GM19043 (cell line): ENCODE data around the gene LMF2.

ENCODE experiments used
- ATAC-seq: cut with Tn5 transposase; IDR thresholded peaks from one replicate; pipeline ENCODE4 v1.9.1; 2021; ENCODE audit warnings: low read depth; ENCODE audit not compliant: unreplicated experiment

LMF2 gene

DNA sequence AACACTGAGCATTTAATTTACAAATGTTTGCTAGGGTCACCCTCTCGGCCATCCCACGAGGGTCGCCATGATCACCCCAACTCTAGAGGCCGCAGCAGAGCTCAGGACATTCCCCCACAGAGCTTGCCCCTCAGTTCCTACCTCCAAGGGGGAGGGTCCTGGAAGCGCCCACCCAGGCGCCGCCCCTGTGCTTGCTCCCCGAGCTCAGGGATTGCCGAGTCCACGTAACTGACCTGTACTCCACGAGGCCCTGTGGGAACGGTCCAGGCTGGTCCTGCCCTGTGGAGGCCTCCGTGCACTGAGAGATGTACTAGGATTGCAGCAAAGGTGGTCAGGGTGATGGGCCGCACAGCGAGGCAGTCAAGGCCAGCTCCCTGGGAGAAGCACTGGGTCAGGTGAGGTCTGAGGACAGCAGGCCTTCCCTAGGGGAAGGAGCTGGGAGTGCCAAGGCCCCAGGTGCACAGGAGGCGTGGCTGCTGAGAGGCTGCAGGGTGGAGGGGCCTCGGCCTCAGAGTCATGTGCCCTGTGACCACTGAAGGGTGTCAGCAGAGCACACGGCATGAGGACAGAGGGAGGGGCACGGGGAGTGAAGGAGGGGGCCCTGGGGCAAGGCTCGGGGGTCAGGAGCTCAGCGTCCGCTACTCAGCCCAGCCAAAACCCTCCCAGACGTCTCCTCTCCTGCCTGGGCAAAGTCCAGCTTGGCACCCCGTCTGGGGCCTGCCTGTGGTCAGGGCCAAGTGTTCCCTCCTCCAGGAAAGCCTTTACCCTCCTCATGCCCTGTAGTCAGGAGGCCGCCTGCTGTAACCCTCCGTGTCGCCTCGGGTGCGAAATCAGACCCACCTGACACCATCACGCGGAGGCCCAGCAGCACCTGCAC lies 23.3 kb downstream of the LMF2 start:
- ATAC-seq: no peak

DNA sequence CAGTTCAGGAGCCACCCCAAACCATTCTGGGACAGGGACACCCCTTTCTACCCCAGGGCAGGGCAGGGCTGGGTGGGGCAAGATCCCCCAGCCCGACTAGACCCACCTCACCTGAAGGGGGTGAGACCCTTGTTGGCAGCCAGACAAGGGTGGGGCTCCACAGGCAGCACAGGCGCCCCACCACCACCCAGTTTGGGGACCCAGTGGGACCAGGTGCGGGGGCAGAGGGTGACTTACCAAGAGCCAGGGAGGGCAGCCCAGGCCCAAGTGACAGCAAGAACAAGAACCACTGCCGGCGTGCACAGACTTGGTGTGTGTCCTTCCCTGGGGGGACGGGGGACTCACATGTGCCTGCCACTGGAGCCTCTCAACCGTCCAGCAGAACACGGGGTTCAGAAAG lies 23.9 kb downstream of the LMF2 start:
- ATAC-seq: no peak

DNA sequence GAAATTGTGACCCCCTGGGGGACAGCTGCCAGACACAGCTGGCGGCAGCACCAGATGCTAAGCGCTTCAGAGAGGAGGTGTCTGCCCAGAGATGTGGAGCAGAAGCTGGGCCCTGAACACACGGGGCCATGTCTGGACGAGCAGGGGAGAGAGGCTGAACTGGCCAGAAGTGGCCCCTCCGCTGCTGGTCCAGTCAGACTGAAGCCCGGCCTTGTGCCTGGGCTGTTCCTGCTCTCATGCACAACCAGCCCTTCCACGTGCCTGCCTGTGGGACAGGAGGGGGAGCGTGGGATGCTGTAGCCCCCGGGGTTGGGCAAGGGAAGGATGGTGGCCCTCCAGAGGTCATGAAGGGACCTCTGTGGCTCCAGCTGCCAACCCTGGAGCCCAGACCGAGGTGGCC lies 24.4 kb downstream of the LMF2 start:
- ATAC-seq: no peak

DNA sequence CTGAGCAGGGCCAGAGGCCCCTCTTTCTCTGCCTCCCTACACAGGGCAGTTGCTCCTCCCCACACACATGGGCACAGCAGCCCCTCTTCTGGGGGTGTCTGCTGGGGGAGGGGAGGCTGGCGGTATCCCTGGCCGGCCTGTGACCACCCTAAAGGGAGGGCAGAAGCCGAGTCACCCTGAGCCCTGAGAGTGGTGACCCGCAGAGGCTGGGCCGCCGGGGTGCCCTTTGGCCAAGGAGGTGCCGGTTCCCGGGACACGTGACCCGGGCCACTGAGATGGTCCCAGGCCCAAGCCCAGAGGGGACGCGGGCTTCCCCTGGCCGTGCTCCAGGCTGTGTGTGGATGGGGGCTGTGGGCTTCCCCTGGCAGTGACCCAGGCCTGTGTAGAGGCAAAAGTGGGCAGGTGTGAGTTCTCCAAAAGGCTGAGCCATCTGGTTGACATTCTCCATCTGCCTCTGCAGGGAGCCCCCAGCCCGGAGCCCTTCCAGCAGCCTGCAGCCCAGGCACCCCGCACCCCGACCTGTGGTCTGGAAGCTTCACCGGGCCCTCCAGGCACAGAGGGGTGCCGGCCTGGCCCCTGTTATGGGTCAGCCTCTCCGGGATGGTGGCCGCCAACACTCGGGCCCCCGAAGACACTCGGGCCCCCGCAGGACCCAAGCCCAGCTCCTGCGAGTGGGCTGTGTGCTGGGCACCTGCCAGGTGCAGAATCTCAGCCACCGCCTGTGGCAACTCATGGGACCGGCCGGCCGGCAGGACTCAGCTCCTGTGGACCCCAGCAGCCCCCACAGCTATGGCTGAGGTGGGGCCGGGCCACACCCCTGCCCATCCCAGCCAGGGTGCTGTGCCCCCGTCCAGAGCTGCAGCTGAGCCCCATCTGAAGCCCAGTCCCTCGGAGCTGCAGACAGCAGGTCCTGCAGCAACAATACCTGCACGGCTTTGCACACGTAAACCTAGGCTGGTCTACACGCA lies 25.1 kb downstream of the LMF2 start:
- no peak for ATAC-seq

DNA sequence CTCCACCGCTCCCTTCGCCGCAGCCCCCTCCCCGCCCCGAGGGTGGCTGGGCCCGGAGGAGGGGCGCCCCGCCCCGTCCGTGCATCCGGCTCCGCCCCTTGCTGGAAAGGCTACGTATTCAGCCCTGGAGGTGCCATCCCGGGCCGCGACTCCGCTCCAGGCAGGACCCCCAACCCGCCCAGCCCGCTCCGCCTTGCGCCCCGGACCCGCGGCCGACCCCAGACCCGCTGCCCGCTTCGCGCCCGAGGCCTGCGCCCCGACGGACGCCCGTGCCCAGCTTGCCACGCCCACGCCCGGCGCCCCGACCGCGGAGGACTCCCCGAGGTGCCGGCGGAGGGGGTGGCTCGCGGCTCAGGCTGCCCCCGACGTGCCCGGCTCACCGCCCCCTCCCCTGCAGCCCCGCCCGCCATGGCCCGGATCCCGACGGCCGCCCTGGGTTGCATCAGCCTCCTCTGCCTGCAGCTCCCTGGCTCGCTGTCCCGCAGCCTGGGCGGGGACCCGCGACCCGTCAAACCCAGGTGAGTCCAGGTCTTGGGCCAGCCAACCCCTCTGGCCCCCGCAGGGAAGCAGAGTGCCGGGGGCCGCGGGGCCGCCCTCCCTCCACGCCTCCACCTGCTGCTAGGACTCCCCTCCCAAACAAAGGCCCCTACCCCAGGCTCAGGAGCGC lies 25.9 kb downstream of the LMF2 start, which contains the start of gene ADM2:
TSS of gene ADM2 (plus strand) at position 104 of the 667 bp plus-strand sequence. CDS start at position 409, 305 bp downstream.
- no peak for ATAC-seq

DNA sequence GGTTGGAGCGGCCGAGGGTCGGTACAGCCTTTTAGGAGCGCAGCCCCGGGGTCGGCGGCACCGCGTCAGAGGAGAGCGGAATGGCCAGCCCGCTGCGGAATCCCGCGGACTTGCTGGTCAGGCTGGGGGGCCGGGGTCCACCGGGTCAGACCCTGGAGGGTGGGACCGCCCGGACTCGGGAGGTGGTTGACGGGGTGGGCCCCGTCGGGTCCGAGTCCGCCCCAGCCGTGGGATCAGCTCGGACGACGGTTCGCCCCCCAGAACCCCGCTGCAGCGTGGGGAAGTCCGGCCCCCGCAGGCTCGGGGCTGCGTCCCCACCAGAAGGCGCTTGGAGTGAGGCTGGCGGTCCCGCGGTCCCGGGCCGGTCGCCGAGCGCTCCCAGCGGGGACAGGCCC lies 26.5 kb downstream of the LMF2 start:
- no peak for ATAC-seq

DNA sequence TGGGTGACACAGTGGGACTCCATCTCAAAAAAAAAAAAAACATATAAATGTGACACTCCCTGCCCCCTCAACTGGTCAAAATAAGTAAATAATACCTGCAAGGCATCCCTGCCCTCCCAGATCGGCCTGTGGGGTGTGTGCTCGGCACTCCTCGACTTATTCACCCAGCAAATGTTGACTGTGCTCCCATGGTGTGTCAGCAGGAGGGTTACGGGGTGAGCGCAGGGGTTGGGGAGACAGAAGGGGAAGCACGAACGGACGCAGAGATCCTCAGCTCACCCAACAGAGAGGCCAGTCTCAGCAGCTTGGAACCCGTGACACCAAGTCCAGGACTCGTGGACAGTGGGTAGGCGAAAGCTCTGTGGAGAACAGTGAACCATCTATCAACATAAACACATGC lies 27.8 kb downstream of the LMF2 start:
- ATAC-seq: no peak

DNA sequence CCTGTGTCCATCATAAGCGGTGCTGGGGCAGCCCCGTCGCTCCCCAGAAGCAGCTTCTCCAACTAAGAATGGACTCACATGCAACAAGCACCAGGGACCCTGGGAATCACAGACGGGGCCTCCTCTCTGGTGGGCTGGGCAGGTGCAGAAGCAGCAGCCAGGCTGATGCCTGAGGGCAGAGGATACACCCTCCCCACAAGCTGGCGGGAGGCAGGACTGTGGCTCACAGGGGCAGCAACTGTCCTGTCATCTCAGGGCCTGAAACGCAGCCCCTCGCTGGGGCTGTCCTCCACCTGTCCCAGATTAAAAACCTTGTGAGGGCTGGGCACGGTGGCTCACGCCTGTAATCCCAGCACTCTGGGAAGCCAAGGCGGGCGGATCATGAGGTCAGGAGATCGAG lies 29.6 kb downstream of the LMF2 start:
- no peak for ATAC-seq

DNA sequence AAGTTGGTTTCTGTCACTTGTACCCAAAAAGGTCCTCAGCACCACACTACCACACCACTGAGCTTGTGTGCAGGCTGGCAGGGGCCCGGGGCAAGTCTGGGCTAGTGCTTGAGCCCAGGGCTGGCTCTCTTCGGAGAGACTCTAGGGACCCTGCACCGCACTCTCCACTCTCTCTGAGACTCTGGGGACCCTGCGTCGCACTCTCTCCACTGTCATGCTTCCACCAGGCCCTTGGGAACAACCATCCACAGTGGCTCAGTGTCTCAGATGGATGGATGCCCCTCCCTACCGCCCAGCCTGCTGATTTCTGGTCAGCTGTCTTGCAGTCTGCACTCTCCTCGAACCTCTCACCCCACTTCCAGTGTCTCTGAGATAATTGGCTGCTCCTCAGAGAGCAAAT lies 30.6 kb downstream of the LMF2 start:
- ATAC-seq: no peak

DNA sequence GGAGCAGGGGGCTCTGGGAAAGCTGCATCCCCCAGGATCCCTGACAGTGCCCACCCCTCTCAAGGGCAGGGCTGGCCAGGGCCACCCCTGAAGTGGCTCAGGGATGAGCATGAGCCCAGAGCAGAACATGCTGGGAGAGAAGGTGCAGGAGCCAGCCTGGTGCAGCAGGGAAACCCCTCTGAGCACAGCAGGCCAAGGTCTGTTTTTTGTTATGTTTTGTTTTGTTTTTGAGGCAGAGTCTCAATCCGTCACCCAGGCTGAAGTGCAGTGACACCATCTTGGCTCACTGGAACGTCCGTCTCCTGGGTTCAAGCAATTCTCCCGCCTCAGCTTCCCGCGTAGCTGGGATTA lies 31.9 kb downstream of the LMF2 start:
- no peak for ATAC-seq

DNA sequence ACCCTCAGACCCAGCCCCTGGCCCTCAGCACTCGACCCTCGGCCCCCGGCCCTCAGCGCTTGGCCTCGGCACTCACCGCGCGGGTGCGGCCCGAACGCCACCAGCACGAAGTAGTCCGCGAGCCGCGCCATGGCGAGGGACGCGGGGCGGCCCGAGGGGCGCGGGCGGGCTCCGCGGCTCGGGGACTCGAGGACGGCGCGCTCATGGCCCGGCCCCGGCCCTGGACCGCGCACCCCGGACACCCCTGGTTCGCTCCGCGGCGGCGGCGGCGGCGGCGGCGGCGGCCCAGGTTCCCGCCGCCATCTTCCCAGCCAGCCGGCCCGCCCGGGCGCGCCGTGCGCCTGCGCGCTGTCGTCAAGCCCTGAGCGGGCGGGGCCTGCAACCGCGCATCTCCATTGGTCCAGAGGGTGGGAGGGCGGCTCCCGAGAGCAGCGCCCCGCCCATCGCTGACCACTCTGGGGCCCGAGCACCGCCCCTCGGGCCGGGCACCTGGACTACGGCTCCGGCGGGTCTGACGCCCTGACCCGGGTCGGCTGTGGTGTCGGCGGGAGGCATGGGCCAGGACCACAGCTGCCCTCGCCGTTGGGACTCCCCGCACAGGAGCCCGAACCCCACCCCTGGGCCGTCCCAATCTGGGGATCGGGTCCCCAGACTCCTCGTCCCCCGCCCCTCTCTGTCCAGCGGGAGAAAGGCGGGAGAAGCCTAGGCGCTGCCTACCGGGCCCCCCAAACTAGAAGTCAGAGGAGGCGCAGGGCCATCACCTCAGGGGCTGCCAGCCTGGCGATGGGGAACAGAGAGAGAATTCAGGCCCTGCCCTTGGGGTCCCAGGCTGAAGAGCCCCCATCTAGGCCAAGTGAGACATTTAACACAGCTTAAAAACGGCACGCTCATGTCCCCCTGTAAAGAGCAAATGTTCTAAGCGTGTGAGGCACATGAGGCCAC lies 32.5 kb downstream of the LMF2 start, which contains the start of gene SBF1:
TSS of gene SBF1 (minus strand) at position 326 of the 942 bp plus-strand sequence. CDS start at position 131, 195 bp downstream.
- peak; percentile 62 for ATAC-seq

DNA sequence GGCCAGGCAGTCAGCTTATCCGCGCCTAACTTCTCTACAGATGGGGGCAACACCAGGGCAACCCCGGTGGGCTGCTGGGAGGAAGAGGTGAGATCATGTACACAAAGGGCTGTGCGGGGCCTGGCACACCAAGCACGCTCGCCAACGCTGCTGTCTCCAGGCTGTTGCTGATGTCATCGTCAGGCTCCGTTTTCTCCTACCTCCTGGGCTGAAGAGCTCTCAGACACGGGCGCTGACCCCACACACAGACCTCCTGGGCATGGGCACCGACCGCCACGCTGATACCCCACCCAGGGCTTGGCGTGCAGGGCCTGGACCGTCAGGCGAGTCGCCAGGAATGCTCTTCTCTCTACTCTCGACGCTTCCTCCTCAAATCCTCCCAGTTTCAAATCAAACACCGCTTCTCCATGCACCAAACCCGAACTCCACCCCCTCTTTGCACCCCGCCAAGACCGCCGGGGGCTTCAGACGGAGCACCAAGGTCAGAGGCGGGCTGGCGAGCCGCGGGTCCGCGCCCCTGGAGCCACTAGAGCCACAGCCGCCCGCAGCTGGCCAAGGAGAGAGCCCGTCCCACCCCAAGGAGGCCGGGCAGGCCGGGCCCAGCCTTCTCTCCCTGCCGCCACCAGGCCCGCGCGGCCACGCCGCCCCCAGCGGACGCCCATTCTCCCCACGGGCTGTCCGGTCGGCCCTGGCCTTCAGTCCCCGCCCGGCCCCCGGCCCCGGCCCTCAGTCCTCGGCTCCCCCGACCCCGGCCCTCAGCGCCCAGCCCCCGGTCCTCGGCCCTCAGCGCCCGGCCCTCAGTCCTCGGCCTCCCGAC lies 33.4 kb downstream of the LMF2 start:
- ATAC-seq: no peak

DNA sequence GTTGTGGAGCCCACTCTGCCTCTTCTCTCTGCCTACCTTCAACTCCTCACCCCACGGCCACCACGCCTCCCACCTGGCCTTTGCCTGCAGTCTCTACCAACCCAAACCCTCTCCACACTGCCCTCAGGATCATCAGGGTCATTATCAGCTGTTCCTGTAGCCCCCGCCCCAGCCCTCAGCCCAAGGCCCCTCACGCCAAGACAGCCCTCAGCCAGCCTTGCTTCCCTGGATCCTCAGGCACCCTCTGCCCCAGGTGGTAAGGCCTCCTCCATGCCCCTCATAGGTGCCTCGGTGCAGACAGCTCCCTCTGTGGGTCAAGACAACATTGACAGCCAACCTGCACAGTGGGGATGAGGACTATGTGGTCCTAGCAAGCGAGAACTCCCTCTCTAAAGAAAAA lies 34.4 kb downstream of the LMF2 start:
- ATAC-seq: no peak

DNA sequence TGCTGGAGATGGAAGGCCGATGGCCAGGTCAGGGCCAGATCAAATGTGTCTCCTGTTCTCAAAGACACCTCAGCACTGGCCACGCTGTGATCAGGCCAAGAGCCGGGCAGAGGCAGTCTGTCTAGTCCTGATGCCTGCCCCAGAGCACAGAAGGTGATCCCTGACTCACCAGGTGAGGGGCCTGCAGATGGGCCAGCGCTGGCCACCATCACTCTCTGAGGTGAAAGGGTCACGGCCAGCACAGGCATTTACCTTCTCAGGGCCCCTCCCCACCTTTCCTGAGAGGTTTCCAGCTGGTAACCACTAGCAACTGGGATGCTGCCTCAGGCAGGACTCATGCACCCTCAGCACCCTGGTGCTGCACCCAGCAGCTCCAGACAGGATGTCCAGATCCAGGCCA lies 35.5 kb downstream of the LMF2 start:
- no peak for ATAC-seq

DNA sequence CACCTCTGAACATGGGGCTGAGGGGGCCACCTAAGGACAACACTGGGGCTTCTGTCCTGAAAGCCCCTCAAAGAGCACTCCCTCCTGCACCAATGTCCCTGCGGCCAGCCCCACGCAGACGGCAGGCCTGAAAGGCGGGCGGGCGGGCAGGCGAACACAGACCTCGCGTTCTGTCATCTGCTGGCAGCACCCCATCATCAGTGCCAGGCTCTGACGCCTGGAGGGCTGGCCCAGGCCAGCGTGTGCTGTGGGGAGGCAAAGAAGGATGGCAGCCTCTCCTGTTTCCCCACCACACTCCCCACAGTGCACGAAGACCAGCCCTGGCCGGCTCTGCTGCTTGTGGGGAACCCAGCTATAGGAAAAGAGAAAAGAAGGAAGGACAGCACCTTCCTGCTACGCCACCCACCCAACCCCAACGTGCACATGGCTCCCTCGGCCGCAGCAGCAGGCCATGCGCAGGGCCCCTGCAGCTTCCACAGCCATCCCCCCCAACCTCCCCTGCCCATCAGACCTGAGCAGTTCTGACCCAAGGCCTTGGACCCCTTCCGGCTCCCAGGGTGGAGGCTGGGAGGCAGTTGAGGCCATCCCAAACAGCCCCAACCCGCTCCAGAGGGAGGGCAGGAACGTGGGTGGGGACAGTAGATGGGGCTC lies 36.2 kb downstream of the LMF2 start:
- no peak for ATAC-seq

DNA sequence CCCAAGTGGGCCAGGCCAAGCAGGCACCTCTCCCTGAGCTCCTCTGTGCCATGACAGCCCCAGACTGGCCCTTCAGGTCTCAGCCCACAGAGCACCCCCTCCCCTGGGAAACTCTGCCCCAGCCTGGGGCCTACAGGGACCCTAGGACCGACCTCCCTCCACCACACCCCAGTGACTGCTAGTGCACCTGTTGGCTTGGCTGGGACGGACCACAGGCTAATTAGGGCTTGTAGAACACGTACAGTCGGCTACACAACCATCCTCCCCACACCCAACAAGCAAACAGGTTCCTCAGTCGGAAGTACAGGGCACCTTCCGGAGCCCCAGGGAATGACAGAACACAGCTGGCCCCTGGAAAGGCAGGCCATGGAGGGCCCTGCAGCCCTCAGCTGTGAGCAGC lies 37.0 kb downstream of the LMF2 start:
- peak; percentile 1 for ATAC-seq

DNA sequence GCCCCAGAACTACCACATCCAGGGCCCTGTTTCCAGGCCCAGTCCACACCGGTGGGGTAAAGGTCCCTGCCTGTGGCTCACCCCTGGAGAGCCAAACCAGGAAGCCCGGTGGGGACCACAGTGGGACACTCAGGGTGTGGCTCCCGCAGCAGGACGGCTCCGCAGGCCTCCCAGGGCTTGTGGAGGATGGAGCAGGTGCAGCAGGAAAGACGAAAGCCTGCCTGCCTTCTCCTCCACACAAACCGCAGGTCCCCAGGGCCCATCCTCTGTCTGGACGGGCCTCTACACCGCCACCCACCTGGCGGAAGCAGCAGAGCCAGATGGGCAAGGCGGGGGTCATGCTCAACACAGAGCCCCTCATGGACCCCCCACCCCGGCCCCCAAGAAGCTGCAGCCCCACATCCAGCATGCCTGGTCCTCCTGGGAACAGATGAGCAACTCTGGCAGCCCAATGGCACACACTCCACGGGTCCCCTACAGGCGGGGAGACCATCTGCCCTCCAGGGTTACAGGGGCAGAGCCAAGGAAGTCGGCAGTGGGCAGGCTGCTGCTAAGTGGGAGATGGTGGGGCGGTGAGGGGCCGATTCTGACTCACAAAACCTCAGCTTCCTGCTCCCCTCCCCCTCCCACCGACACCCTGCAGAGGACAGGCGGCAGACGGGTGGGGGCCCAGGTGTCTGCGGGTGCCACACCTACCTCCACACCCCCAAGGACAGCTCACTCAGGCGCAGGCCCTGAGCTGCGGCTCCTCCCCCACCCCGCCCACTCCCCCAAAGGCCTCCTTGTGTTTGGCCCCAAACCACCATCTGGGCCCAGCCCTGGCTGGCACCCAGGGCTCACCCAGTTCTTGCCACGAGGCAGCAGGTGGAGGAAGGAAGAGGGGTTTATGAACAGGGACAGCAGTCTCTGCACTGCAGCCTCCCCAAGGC lies 37.9 kb downstream of the LMF2 start:
- peak; percentile 44 for ATAC-seq
